Tibial artery (tissue), 4 donors: ENCODE data around the gene CADM2.

Source experiments
- DNase-seq, 2 donors: peaks; one replicate each; pipeline ENCODE4 v3.0.0-alpha.2; 2019
- H3K27ac ChIP-seq, 2 donors: fragments of 200-600 bp; sonication (generic) in 1 of 2; 1 replicate in 1 of 2; 2 replicates in 1 of 2; pipeline ENCODE4 v1.5.1; 2018 to 2019; ENCODE audit warnings: mild to moderate bottlenecking in 1 of 2
- H3K27me3 ChIP-seq, 2 donors: fragments of 200-600 bp; sonication (generic) in 1 of 2; one replicate each; pipeline versions ENCODE4 v1.5.1 to v1.6.0; 2016 to 2019
- H3K36me3 ChIP-seq, 3 donors: fragments of 200-600 bp; sonication (generic) in 2 of 3; one replicate each; pipeline ENCODE4 v1.5.1; 2016 to 2019; ENCODE audit warnings: mild to moderate bottlenecking in 2 of 3
- H3K4me1 ChIP-seq, 4 donors: fragments of 200-600 bp; sonication (generic) in 2 of 4; 1 replicate in 3 of 4; 2 replicates in 1 of 4; pipeline ENCODE4 v1.5.1; 2016 to 2019
- H3K4me3 ChIP-seq, 2 donors: fragments of 200-600 bp; sonication (generic) in 1 of 2; 1 replicate in 1 of 2; 2 replicates in 1 of 2; pipeline ENCODE4 v1.5.1; 2018 to 2019; ENCODE audit warnings: mild to moderate bottlenecking in 2 of 2
- H3K9me3 ChIP-seq, 3 donors: fragments of 200-600 bp; sonication (generic) in 1 of 3; one replicate each; pipeline ENCODE4 v1.5.1; 2016 to 2019
- CTCF ChIP-seq, 2 experiments: fragments of 200-600 bp in 1 of 2; fragments of 450-650 bp in 1 of 2; IDR thresholded peaks; one replicate each; pipeline ENCODE4 v1.5.1; 2017 to 2019; ENCODE audit warnings: antibody characterized with exemption in 2 of 2, mild to moderate bottlenecking in 1 of 2, moderate library complexity in 1 of 2
- intact Hi-C: fragments of 100-400 bp; cut with DNase I; formaldehyde crosslinking; loops from one replicate; pipeline ENCODE4 v1.15.0; 2023; ENCODE audit warnings: low total_unique reads

Gene CADM2

GRCh38 chr3:85171976-85172375 is 213.2 kb downstream of the CADM2 start:
- Histone ChIP-seq H3K27me3 (no peaks in the 10 kb centered on the region), H3K27ac (no peak overlapping the region), H3K4me1 (no peaks in the 10 kb centered on the region), H3K36me3 (no peaks in the 10 kb centered on the region), H3K4me3 (no peak overlapping the region), H3K9me3 (no peaks in the 10 kb centered on the region)
- DNase-seq = no peak
- no peak for TF ChIP-seq CTCF (IDR thresholded peaks at IDR 0.05)
- intact Hi-C loops = no loop called here

GRCh38 chr3:85176799-85177198 is 218.0 kb downstream of the CADM2 start:
- DNase-seq = no peak
- TF ChIP-seq CTCF (IDR thresholded peaks at IDR 0.05) = no peak
- Histone ChIP-seq H3K4me1 (no peaks in the 10 kb centered on the region), H3K27ac (no peak overlapping the region), H3K9me3 (no peaks in the 10 kb centered on the region), H3K36me3 (no peaks in the 10 kb centered on the region), H3K27me3 (no peaks in the 10 kb centered on the region), H3K4me3 (no peak overlapping the region)
- intact Hi-C loops = no loop called here

GRCh38 chr3:85182975-85183752 is 224.4 kb downstream of the CADM2 start:
- H3K27me3 ChIP-seq = no peaks in the 10 kb centered on the region
- TF ChIP-seq CTCF (IDR thresholded peaks at IDR 0.05) = no peak
- no peaks in the 10 kb centered on the region for H3K4me1 ChIP-seq
- no peak overlapping the region for H3K27ac ChIP-seq
- intact Hi-C loops = no loop called here
- no peak for DNase-seq
- no peak overlapping the region for H3K4me3 ChIP-seq
- H3K9me3 ChIP-seq = no peaks in the 10 kb centered on the region
- no peaks in the 10 kb centered on the region for H3K36me3 ChIP-seq

- Histone ChIP-seq H3K27ac (no peak overlapping the region), H3K27me3 (no peaks in the 10 kb centered on the region), H3K36me3 (no peaks in the 10 kb centered on the region), H3K4me1 (no peaks in the 10 kb centered on the region), H3K4me3 (no peak overlapping the region), H3K9me3 (no peaks in the 10 kb centered on the region)
- TF ChIP-seq CTCF (IDR thresholded peaks at IDR 0.05) = no peak
- intact Hi-C loops = no loop called here
- DNase-seq = no peak
These were observed 226.7 kb downstream of the CADM2 start for GRCh38 chr3:85185495-85185894.

- intact Hi-C loops = no loop called here
- H3K27me3 ChIP-seq = no peaks in the 10 kb centered on the region
- DNase-seq = no peak
- H3K9me3 ChIP-seq = no peaks in the 10 kb centered on the region
- no peaks in the 10 kb centered on the region for H3K4me1 ChIP-seq
- no peak for TF ChIP-seq CTCF (IDR thresholded peaks at IDR 0.05)
- H3K36me3 ChIP-seq = no peaks in the 10 kb centered on the region
- H3K27ac ChIP-seq = no peak overlapping the region
- H3K4me3 ChIP-seq = no peak overlapping the region
These were observed 230.9 kb downstream of the CADM2 start for GRCh38 chr3:85189731-85190130.
